AG04450 (cell line): ENCODE data around the gene MOV10. TPM values are rescaled to one million over a fixed set of nuclear protein-coding genes. Genes with fewer than 3 reads are reported as not detected.

Source experiments
- CTCF ChIA-PET: fragments of 300-600, 350-600 bp; formaldehyde crosslinking; extraction: SDS; loops from one replicate; lab custom pipeline; 2022; ENCODE audit warnings: antibody characterized with exemption, inconsistent platforms; lab: Charles Lee
- POLR2A ChIA-PET: fragments of 350-600 bp; formaldehyde crosslinking; extraction: SDS; loops from one replicate; lab custom pipeline; 2021; ENCODE audit warnings: antibody characterized with exemption, inconsistent platforms; lab: Yijun Ruan, JAX
- DNase-seq: peaks from one replicate; pipeline ENCODE4 v3.0.0-alpha.2; 2011; ENCODE audit warnings: low read depth, low spot score
- H3K27ac ChIP-seq: one replicate; pipeline ENCODE4 v1.5.1; 2012; ENCODE audit warnings: low read depth, low read length, control low read depth
- H3K27me3 ChIP-seq: one replicate; pipeline ENCODE4 v1.6.0; 2012; ENCODE audit warnings: low read length; ENCODE audit not compliant: control insufficient read depth, insufficient read depth
- H3K4me3 ChIP-seq: 2 replicates; pipeline ENCODE4 v1.5.1; 2011; ENCODE audit warnings: mild to moderate bottlenecking, low read depth, low read length, control low read depth
- H3K9me3 ChIP-seq: 2 replicates; pipeline ENCODE4 v1.5.1; 2012; ENCODE audit warnings: low read length; ENCODE audit not compliant: control insufficient read depth, insufficient read depth
- polyA minus RNA-seq: library from RNA; depleted of rRNA, polyadenylated mRNA; stranded (reverse); fragments of >200 nt; gene quantifications from 2 replicates; pipeline ENCODE4 v1.2.3, GENCODE V29; 2011; rRNA and poly(A)+ RNA removed
- polyA plus RNA-seq: library from polyadenylated mRNA; depleted of rRNA; stranded (reverse); fragments of >200 nt; gene quantifications from 2 replicates; pipeline ENCODE4 v1.2.3, GENCODE V29; 2011; rRNA removed
- TF ChIP-seq, protein P1 (sequence below): IDR thresholded peaks from 2 replicates; pipeline ENCODE4 v1.5.1; 2011; ENCODE audit warnings: low read depth, low read length, control low read depth, inconsistent platforms

Gene MOV10, protein sequence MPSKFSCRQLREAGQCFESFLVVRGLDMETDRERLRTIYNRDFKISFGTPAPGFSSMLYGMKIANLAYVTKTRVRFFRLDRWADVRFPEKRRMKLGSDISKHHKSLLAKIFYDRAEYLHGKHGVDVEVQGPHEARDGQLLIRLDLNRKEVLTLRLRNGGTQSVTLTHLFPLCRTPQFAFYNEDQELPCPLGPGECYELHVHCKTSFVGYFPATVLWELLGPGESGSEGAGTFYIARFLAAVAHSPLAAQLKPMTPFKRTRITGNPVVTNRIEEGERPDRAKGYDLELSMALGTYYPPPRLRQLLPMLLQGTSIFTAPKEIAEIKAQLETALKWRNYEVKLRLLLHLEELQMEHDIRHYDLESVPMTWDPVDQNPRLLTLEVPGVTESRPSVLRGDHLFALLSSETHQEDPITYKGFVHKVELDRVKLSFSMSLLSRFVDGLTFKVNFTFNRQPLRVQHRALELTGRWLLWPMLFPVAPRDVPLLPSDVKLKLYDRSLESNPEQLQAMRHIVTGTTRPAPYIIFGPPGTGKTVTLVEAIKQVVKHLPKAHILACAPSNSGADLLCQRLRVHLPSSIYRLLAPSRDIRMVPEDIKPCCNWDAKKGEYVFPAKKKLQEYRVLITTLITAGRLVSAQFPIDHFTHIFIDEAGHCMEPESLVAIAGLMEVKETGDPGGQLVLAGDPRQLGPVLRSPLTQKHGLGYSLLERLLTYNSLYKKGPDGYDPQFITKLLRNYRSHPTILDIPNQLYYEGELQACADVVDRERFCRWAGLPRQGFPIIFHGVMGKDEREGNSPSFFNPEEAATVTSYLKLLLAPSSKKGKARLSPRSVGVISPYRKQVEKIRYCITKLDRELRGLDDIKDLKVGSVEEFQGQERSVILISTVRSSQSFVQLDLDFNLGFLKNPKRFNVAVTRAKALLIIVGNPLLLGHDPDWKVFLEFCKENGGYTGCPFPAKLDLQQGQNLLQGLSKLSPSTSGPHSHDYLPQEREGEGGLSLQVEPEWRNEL
- polyA plus RNA-seq: 58.1 and 59.2 TPM in 2 replicates
- polyA minus RNA-seq: 107 and 127 TPM in 2 replicates

DNA sequence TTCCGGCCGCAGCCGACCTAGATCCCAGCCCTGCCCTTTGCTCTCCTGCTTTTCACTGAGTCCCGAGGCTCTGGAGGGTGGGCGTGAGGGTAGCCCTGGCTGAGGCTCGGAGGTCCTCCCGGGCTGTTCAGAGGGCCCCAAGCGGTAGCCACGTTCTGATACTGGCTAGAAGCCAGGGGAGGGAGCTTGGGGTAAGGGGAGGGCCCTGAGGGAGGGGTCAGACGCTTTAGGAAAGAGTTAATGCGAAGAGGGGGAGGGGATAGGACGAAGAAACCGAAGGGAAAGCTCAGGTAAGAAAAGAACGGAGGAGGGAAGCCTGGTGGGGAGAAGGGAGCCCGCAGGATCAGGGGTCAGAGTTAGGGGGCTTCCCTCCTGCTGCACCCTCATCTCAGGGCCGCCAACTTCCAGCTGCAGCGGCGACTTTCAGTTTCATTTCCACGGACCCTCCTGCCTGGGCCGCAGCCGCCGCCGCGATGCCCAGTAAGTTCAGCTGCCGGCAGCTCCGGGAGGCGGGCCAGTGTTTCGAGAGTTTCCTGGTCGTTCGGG, at the start of gene MOV10:
Gene MOV10 (plus strand): TSS at position 220 of the 546 bp plus-strand sequence. CDS start 254 bp downstream, at position 474.
- peak; percentile 36 for DNase-seq
- Histone ChIP-seq H3K4me3 (peak within 1 kb of the TSS; percentile 80), H3K27ac (peak within 1 kb of the TSS; percentile 86), H3K27me3 (no peaks in the 10 kb centered on the region), H3K9me3 (no peaks in the 10 kb centered on the region)
- ChIA-PET POLR2A (interaction anchor here (0.6 to 2.4 kb wide), 12 partner anchors 13 to 178 kb away, joined by 3 to 25 read pairs (median 4); partner anchors contain the start of genes CAPZA1, PPM1J and ST7L), CTCF (interaction anchor here (0.9 to 3.5 kb wide), 9 partner anchors 22 to 398 kb away, joined by 3 to 26 read pairs (median 4); no protein-coding TSS in a partner anchor)
- TF ChIP-seq, protein P1, sequence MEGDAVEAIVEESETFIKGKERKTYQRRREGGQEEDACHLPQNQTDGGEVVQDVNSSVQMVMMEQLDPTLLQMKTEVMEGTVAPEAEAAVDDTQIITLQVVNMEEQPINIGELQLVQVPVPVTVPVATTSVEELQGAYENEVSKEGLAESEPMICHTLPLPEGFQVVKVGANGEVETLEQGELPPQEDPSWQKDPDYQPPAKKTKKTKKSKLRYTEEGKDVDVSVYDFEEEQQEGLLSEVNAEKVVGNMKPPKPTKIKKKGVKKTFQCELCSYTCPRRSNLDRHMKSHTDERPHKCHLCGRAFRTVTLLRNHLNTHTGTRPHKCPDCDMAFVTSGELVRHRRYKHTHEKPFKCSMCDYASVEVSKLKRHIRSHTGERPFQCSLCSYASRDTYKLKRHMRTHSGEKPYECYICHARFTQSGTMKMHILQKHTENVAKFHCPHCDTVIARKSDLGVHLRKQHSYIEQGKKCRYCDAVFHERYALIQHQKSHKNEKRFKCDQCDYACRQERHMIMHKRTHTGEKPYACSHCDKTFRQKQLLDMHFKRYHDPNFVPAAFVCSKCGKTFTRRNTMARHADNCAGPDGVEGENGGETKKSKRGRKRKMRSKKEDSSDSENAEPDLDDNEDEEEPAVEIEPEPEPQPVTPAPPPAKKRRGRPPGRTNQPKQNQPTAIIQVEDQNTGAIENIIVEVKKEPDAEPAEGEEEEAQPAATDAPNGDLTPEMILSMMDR: no peak

DNA sequence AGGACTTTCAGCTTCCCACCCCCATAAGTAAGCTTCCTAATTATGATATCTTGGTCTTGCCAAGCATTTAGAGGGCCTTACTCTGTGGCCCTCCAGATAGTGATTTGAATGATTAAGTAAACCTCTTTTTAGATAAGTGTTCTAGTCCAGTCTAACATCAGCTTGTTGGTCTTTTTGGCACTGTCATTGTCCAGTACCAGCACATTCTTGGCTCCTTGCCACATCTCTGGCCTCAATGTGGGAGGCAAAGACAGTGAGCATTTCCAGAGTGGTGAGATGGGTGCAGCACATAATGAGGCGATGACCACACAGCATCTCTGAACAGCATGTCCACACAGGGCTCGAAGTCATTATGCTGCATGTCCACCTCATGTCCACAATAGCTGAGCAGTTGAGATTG, 48.8 kb upstream of the MOV10 start:
- Histone ChIP-seq H3K4me3 (no peak overlapping the region), H3K9me3 (no peaks in the 10 kb centered on the region), H3K27me3 (no peaks in the 10 kb centered on the region), H3K27ac (no peak overlapping the region)
- POLR2A ChIA-PET: no interaction called here
- TF ChIP-seq, protein P1: no peak
- CTCF ChIA-PET: no interaction called here
- no peak for DNase-seq

DNA sequence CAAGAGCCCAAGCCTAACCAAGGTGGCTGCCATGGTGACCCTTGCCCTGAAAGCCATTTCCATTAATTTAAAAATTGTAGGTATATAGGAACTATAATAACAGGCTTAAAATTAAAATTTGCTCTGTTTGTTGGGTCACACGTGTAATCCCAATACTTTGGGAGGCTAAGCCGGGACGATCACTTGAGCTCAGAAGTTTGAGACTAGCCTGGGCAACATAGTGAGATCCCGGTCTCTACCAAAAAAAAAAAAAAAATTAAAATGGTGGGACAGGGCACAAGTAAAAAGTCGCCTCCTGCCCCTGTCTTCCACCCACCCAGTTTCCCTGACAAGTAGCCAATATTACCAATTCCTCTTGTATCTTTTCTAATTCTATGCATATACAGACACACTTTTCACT, 48.3 kb upstream of the MOV10 start:
- Histone ChIP-seq H3K9me3 (no peaks in the 10 kb centered on the region), H3K4me3 (no peak overlapping the region), H3K27me3 (no peaks in the 10 kb centered on the region), H3K27ac (no peak overlapping the region)
- CTCF ChIA-PET: no interaction called here
- DNase-seq: no peak
- TF ChIP-seq, protein P1: no peak
- POLR2A ChIA-PET: no interaction called here

DNA sequence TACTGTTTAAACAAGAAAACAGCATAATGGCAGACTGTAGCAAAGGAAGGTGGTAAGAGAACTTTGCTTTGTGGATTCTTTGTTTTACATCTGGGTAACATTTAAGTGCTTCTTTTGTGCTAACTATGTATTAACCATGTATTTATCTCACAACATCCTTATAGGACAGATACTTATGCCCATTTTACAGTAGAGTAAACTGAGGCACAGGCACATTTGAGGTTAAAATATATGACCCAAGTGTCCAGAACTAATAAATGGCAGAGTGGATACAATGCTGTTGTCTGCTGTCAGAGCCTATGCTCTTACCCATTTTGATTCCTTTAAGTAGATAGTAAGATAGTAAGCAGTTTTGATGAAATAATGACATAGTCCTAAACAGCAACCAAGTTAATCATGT, 47.6 kb upstream of the MOV10 start:
- Histone ChIP-seq H3K9me3 (no peaks in the 10 kb centered on the region), H3K4me3 (no peak overlapping the region), H3K27me3 (no peaks in the 10 kb centered on the region), H3K27ac (no peak overlapping the region)
- no peak for DNase-seq
- POLR2A ChIA-PET: no interaction called here
- TF ChIP-seq, protein P1: no peak
- CTCF ChIA-PET: no interaction called here
